SK-N-SH treated with all-trans-retinoic acid at 6 μM for 48 hours (cell line): Measurements from ENCODE around the gene PDILT.

ENCODE experiments used
- ATAC-seq: fragments of 200-7000 bp; cut with Tn5 transposase; 3 replicates; pipeline ENCODE4 v1.9.1; 2020; ENCODE audit warnings: mild to moderate bottlenecking, moderate library complexity
- ARNTL ChIP-seq: fragments of 450-650 bp; formaldehyde crosslinking; IDR thresholded peaks from 2 replicates; pipeline ENCODE4 v1.5.0; 2020; ENCODE audit warnings: low read depth, mild to moderate bottlenecking, moderate library complexity, borderline replicate concordance
- BACH2 ChIP-seq: fragments of 250-450 bp; sonication (Bioruptor Pico); IDR thresholded peaks from 2 replicates; pipeline ENCODE4 v1.9.0; 2021; ENCODE audit warnings: mild to moderate bottlenecking, borderline replicate concordance
- CREB5 ChIP-seq: fragments of 250-450 bp; sonication (Bioruptor Pico); IDR thresholded peaks from 2 replicates; pipeline ENCODE4 v1.5.1; 2020; ENCODE audit warnings: low read depth, mild to moderate bottlenecking, moderate library complexity
- CSDC2 ChIP-seq: fragments of 250-450 bp; sonication (Bioruptor Pico); IDR thresholded peaks from 2 replicates; pipeline ENCODE4 v1.5.0; 2020; ENCODE audit warnings: mild to moderate bottlenecking, moderate library complexity
- CSRNP3 ChIP-seq: fragments of 250-450 bp; sonication (Bioruptor Pico); IDR thresholded peaks from 2 replicates; pipeline ENCODE4 v1.5.1; 2021; ENCODE audit warnings: mild to moderate bottlenecking, moderate library complexity
- ESRRG ChIP-seq: fragments of 250-450 bp; sonication (Bioruptor Pico); IDR thresholded peaks from 2 replicates; pipeline ENCODE4 v1.6.1; 2021; ENCODE audit warnings: mild to moderate bottlenecking
- GLIS3 ChIP-seq: fragments of 250-450 bp; sonication (Bioruptor Pico); IDR thresholded peaks from 2 replicates; pipeline ENCODE4 v1.5.0; 2020; ENCODE audit warnings: mild to moderate bottlenecking, moderate library complexity
- ISL1 ChIP-seq: fragments of 250-450 bp; sonication (Bioruptor Pico); IDR thresholded peaks from 2 replicates; pipeline ENCODE4 v2.1.2; 2022; ENCODE audit warnings: mild to moderate bottlenecking, moderate library complexity
- OSR1 ChIP-seq: fragments of 250-450 bp; sonication (Bioruptor Pico); IDR thresholded peaks from 2 replicates; pipeline ENCODE4 v1.8.0; 2022; ENCODE audit warnings: moderate library complexity, mild to moderate bottlenecking, inconsistent platforms
- PATZ1 ChIP-seq: fragments of 250-450 bp; sonication (Bioruptor Pico); IDR thresholded peaks from 2 replicates; pipeline ENCODE4 v1.8.0; 2020; ENCODE audit warnings: mild to moderate bottlenecking, moderate library complexity, borderline replicate concordance
- POU6F1 ChIP-seq: fragments of 250-450 bp; sonication (Bioruptor Pico); IDR thresholded peaks from 2 replicates; pipeline ENCODE4 v1.8.0; 2021; ENCODE audit warnings: low read depth, mild to moderate bottlenecking, moderate library complexity, borderline replicate concordance
- SNAI2 ChIP-seq: fragments of 250-450 bp; sonication (Bioruptor Pico); IDR thresholded peaks from 2 replicates; pipeline ENCODE4 v1.5.0; 2020; ENCODE audit warnings: mild to moderate bottlenecking, moderate library complexity
- TOX ChIP-seq: fragments of 250-450 bp; sonication (Bioruptor Pico); IDR thresholded peaks from 2 replicates; pipeline ENCODE4 v1.8.0; 2021; ENCODE audit warnings: mild to moderate bottlenecking, moderate library complexity, borderline replicate concordance
- ZC3H10 ChIP-seq: fragments of 250-450 bp; sonication (Bioruptor Pico); IDR thresholded peaks from 2 replicates; pipeline ENCODE4 v1.5.1; 2021; ENCODE audit warnings: mild to moderate bottlenecking, moderate library complexity
- ZFP3 ChIP-seq: fragments of 250-450 bp; sonication (Bioruptor Pico); IDR thresholded peaks from 2 replicates; pipeline ENCODE4 v1.5.0; 2020; ENCODE audit warnings: mild to moderate bottlenecking, moderate library complexity
- ZFP30 ChIP-seq: fragments of 450-650 bp; formaldehyde crosslinking; IDR thresholded peaks from 2 replicates; pipeline ENCODE4 v1.5.0; 2022; ENCODE audit warnings: mild to moderate bottlenecking, moderate library complexity
- ZNF565 ChIP-seq: fragments of 450-650 bp; formaldehyde crosslinking; conservative IDR thresholded peaks from 2 replicates; pipeline ENCODE4 v1.5.0; 2020; ENCODE audit warnings: low read depth, mild to moderate bottlenecking, moderate library complexity
- ZNF70 ChIP-seq: fragments of 450-650 bp; formaldehyde crosslinking; IDR thresholded peaks from 2 replicates; pipeline ENCODE4 v1.5.0; 2020; ENCODE audit warnings: mild to moderate bottlenecking, moderate library complexity
- ZNF8 ChIP-seq: fragments of 450-650 bp; formaldehyde crosslinking; IDR thresholded peaks from 2 replicates; pipeline ENCODE4 v1.5.0; 2020; ENCODE audit warnings: mild to moderate bottlenecking, moderate library complexity

The PDILT gene

GRCh38 chr16:20353379-20353778 lies 51.2 kb downstream of the PDILT start:
- TF ChIP-seq POU6F1 (CRISPR knock-in tag) (no peak), CSRNP3 (CRISPR knock-in tag) (no peak)
- ATAC-seq: no peak

GRCh38 chr16:20352615-20353014 lies 51.9 kb downstream of the PDILT start, which contains the start of gene UMOD:
UMOD (minus strand) TSS chr16:20352715; CDS start chr16:20350737, 1,978 bp downstream.
- TF ChIP-seq ZNF8 (CRISPR knock-in tag): no peak
- no peak for TF ChIP-seq CSRNP3 (CRISPR knock-in tag)
- TF ChIP-seq ARNTL: no peak
- no peak for TF ChIP-seq ESRRG (CRISPR knock-in tag)
- TF ChIP-seq ZNF565: no peak
- TF ChIP-seq ZC3H10 (CRISPR knock-in tag): no peak
- TF ChIP-seq CSDC2 (CRISPR knock-in tag): no peak
- TF ChIP-seq POU6F1 (CRISPR knock-in tag): no peak
- no peak for TF ChIP-seq PATZ1 (CRISPR knock-in tag)
- TF ChIP-seq ZFP3 (CRISPR knock-in tag): no peak
- no peak for TF ChIP-seq TOX (CRISPR knock-in tag)
- no peak for TF ChIP-seq ZNF70 (CRISPR knock-in tag)
- no peak for TF ChIP-seq GLIS3 (CRISPR knock-in tag)
- no peak for TF ChIP-seq CREB5
- no peak for TF ChIP-seq OSR1
- TF ChIP-seq SNAI2 (CRISPR knock-in tag): no peak
- no peak for TF ChIP-seq BACH2 (CRISPR knock-in tag)
- TF ChIP-seq ISL1 (CRISPR knock-in tag): no peak
- no peak for ATAC-seq

- ATAC-seq: no peak
- TF ChIP-seq PATZ1 (CRISPR knock-in tag): no peak
- TF ChIP-seq ZNF8 (CRISPR knock-in tag): no peak
- TF ChIP-seq CSDC2 (CRISPR knock-in tag): no peak
- TF ChIP-seq ZNF565: no peak
- no peak for TF ChIP-seq ISL1 (CRISPR knock-in tag)
- no peak for TF ChIP-seq ESRRG (CRISPR knock-in tag)
- TF ChIP-seq OSR1: no peak
- no peak for TF ChIP-seq BACH2 (CRISPR knock-in tag)
- TF ChIP-seq ZFP30 (CRISPR knock-in tag): no peak
- no peak for TF ChIP-seq POU6F1 (CRISPR knock-in tag)
- no peak for TF ChIP-seq CSRNP3 (CRISPR knock-in tag)
- TF ChIP-seq SNAI2 (CRISPR knock-in tag): no peak
These were observed 54.9 kb downstream of the PDILT start for GRCh38 chr16:20349615-20350014.
